ENCODE results near the gene RPP25.
A peak's percentile ranks its signal among the peaks of the same experiment; 100 is the strongest.
"Not testable (repeated sequence)": the region's sequence is repeated elsewhere in the genome, so short reads cannot be mapped to it uniquely, and the experiment has no call there.

The RPP25 gene

GRCh38 chr15:74917676-74918075, 38.9 kb downstream of the RPP25 start:
- no peak overlapping the region for H3K4me3 Mint-ChIP-seq
- no peaks in the 10 kb centered on the region for H3K9me3 Mint-ChIP-seq
- no peak overlapping the region for H3K27ac Mint-ChIP-seq
- peaks cover 32% of the 10 kb centered on the region for H3K36me3 Mint-ChIP-seq (ENCODE audit: low read depth)
- no peaks in the 10 kb centered on the region for H3K27me3 Mint-ChIP-seq (ENCODE audit: low read depth)
- peaks cover 2% of the 10 kb centered on the region for H3K4me1 Mint-ChIP-seq (ENCODE audit: low read depth)

GRCh38 chr15:74913799-74914198, 42.8 kb downstream of the RPP25 start:
- H3K36me3 Mint-ChIP-seq (ENCODE audit: low read depth): peaks cover 10% of the 10 kb centered on the region
- not testable (repeated sequence) for H3K27me3 Mint-ChIP-seq (ENCODE audit: low read depth); H3K4me1 Mint-ChIP-seq (ENCODE audit: low read depth); H3K4me3 Mint-ChIP-seq; H3K9me3 Mint-ChIP-seq
- H3K27ac Mint-ChIP-seq: peak overlapping the region; percentile 45

- Mint-ChIP-seq H3K4me1 (ENCODE audit: low read depth) (no peaks in the 10 kb centered on the region), H3K36me3 (ENCODE audit: low read depth) (peaks cover 4% of the 10 kb centered on the region), H3K27ac (no peak overlapping the region), H3K9me3 (no peaks in the 10 kb centered on the region), H3K27me3 (ENCODE audit: low read depth) (no peaks in the 10 kb centered on the region), H3K4me3 (no peak overlapping the region)
Measured at GRCh38 chr15:74913041-74913440, 43.5 kb downstream of the RPP25 start.

GRCh38 chr15:74908635-74909034, 47.9 kb downstream of the RPP25 start:
- Mint-ChIP-seq H3K4me3 (no peak overlapping the region), H3K36me3 (ENCODE audit: low read depth) (peaks cover 18% of the 10 kb centered on the region), H3K27me3 (ENCODE audit: low read depth) (no peaks in the 10 kb centered on the region), H3K9me3 (no peaks in the 10 kb centered on the region), H3K4me1 (ENCODE audit: low read depth) (peaks cover 30% of the 10 kb centered on the region), H3K27ac (no peak overlapping the region)

GRCh38 chr15:74907163-74907870, 49.3 kb downstream of the RPP25 start:
- Mint-ChIP-seq H3K27ac (peak overlapping the region; percentile 92), H3K27me3 (ENCODE audit: low read depth) (no peaks in the 10 kb centered on the region), H3K9me3 (no peaks in the 10 kb centered on the region), H3K4me1 (ENCODE audit: low read depth) (peaks cover 30% of the 10 kb centered on the region), H3K4me3 (peak overlapping the region; percentile 96), H3K36me3 (ENCODE audit: low read depth) (peaks cover 26% of the 10 kb centered on the region)

GRCh38 chr15:74906450-74907162, 50.0 kb downstream of the RPP25 start, which contains the start of gene FAM219B:
TSS of gene FAM219B (minus strand) at chr15:74906851. CDS start at chr15:74906800, 51 bp downstream.
- no peaks in the 10 kb centered on the region for H3K9me3 Mint-ChIP-seq
- peaks cover 35% of the 10 kb centered on the region for H3K4me1 Mint-ChIP-seq (ENCODE audit: low read depth)
- H3K4me3 Mint-ChIP-seq: peak within 1 kb of the TSS; percentile 96
- H3K27me3 Mint-ChIP-seq (ENCODE audit: low read depth): no peaks in the 10 kb centered on the region
- peak within 1 kb of the TSS; percentile 92 for H3K27ac Mint-ChIP-seq
- peaks cover 32% of the 10 kb centered on the region for H3K36me3 Mint-ChIP-seq (ENCODE audit: low read depth)

GRCh38 chr15:74906067-74906449, 50.5 kb downstream of the RPP25 start:
- peaks cover 33% of the 10 kb centered on the region for H3K36me3 Mint-ChIP-seq (ENCODE audit: low read depth)
- no peaks in the 10 kb centered on the region for H3K9me3 Mint-ChIP-seq
- peak overlapping the region; percentile 41 for H3K27ac Mint-ChIP-seq
- H3K4me3 Mint-ChIP-seq: peak overlapping the region; percentile 86
- H3K4me1 Mint-ChIP-seq (ENCODE audit: low read depth): peaks cover 37% of the 10 kb centered on the region
- no peaks in the 10 kb centered on the region for H3K27me3 Mint-ChIP-seq (ENCODE audit: low read depth)

Measured in T-helper 1 cell treated with Interleukin-12 subunit alpha and Interleukin-12 subunit beta and Interleukin-4 antibody, amounts not matched to agents 30 μg/mL and 1 μg/mL, for 36 hours (primary cell).